Stomach (tissue), 4 donors: Measurements from ENCODE around the gene FUT8.

ENCODE experiments used
- CTCF ChIP-seq, 7 experiments: fragments of 450-650 bp in 4 of 7; fragments of 200-600 bp in 3 of 7; sonication (generic) in 3 of 7; IDR thresholded peaks; one replicate each; pipeline ENCODE4 v1.5.1; 2016 to 2019; ENCODE audit warnings: antibody characterized with exemption in 7 of 7, control low read depth in 2 of 7, mild to moderate bottlenecking in 1 of 7
- EP300 ChIP-seq: sonication (generic); formaldehyde crosslinking; IDR thresholded peaks from one replicate; pipeline ENCODE4 v1.6.1; 2017; ENCODE audit warnings: antibody characterized with exemption
- POLR2AphosphoS5 ChIP-seq, 3 donors: sonication (generic); formaldehyde crosslinking; IDR thresholded peaks; one replicate each; pipeline ENCODE4 v1.6.1; 2016; ENCODE audit warnings: antibody characterized with exemption in 3 of 3

- TF ChIP-seq POLR2AphosphoS5 (IDR thresholded peaks at IDR 0.05) (no peak), EP300 (no peak), CTCF (IDR thresholded peaks at IDR 0.05) (no peak)
Measured at GRCh38 chr14:65783576-65783975, 371.0 kb downstream of the FUT8 start.
